NB4 (cell line): ENCODE measurements around the gene SIX3.

ENCODE experiments used
- DNase-seq: peaks from one replicate; pipeline ENCODE4 v3.0.0; 2010; ENCODE audit warnings: low read depth
- H3K4me3 ChIP-seq: one replicate; pipeline ENCODE4 v1.5.1; 2011; ENCODE audit warnings: mild to moderate bottlenecking, low read depth, low read length, moderate library complexity
- CTCF ChIP-seq: IDR thresholded peaks from one replicate; pipeline ENCODE4 v1.5.1; 2012; ENCODE audit warnings: low read depth, low read length
- MAX ChIP-seq: IDR thresholded peaks from 2 replicates; pipeline ENCODE4 v1.6.1; 2011; ENCODE audit warnings: low read depth, low read length
- MYC ChIP-seq: IDR thresholded peaks from 2 replicates; pipeline ENCODE4 v1.6.1; 2011; ENCODE audit warnings: low read depth, low read length
- POLR2A ChIP-seq: IDR thresholded peaks from 2 replicates; pipeline ENCODE4 v1.6.1; 2011; ENCODE audit warnings: mild to moderate bottlenecking; ENCODE audit not compliant: insufficient read length; ENCODE audit errors: extremely low read depth

SIX3 gene

GRCh38 chr2:44935729-44936098 lies 5.8 kb upstream of the SIX3 start:
- peak overlapping the region; percentile 87 for H3K4me3 ChIP-seq
- peak; percentile 89 for DNase-seq
- TF ChIP-seq CTCF (no peak), MYC (peak; percentile 26; the same call in 1 of the 2 replicates)

DNA sequence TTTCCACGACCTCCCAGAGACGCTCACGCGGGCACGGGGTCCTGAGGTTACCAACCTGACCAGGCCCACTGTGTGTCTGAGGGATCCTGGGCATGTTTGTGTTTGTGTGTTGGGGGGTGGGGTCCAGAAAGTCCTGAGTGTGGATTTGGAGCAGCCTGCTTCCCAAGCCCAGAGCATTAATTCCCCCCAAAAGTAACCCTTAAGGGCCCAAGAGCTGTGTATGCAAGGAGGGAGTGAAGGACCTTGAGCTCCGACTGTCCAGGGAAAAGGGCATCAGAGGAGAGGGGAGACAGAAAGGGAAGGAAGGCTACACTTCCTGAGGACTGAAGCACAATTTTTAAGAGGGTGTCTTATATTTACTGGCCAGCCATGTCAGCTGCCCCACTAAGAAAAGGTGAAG lies 5.2 kb upstream of the SIX3 start:
- TF ChIP-seq MYC, result no peak
- no peak for DNase-seq
- H3K4me3 ChIP-seq, result peak overlapping the region; percentile 41

DNA sequence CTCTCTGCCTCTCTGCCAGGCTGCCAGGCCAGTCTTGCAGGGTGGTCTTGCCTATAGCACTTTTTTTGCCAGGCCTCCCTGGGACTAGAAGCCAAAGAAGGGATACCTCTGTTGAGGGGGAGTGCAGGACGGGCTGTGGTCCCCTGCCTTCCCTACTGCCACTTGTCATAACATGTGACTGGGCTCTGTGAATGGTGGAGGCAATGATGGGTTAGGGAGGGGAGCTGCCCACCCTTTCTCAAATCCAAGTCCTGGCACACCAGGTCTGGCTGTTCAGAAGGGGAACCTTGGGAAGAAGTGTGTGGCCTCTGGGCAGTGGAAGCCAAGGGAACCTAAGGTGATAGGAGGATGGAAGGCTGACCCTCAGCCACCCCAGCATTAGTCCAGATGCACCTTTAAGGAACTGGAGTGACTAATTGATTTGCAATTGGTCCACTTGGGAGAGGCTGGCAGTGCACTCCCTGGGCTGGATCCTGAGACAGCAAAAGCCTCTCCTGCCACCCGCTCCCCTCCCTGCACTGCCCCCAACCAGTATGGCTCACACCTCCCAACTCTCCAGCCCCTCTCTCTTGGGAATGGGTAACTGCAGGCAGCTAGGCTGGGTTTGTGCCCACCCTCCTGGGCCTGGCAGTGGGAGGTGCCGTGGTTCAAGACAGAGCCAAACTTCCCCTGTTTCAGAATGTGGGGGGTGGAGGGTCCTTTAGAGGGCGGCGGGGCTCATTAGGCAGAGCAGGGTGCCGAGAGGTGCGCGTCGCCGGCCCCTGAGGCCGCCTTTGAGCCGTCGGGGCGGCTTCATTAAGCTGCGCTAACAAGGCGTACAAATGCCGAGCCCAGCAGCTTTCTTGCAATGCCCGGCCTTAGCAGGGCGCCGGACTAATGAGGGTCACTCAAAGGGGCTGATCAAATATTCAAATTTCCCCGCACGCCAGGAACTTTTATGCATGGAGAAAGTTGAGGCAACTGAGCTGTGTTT lies 4.5 kb upstream of the SIX3 start:
- H3K4me3 ChIP-seq, result peak overlapping the region; percentile 41
- TF ChIP-seq MYC (no peak), MAX (no peak), CTCF (no peak), POLR2A (no peak)
- DNase-seq, result peak; percentile 89

GRCh38 chr2:44937688-44938240 lies 3.7 kb upstream of the SIX3 start:
- peak; percentile 97 for DNase-seq
- peak overlapping the region; percentile 76 for H3K4me3 ChIP-seq

DNA sequence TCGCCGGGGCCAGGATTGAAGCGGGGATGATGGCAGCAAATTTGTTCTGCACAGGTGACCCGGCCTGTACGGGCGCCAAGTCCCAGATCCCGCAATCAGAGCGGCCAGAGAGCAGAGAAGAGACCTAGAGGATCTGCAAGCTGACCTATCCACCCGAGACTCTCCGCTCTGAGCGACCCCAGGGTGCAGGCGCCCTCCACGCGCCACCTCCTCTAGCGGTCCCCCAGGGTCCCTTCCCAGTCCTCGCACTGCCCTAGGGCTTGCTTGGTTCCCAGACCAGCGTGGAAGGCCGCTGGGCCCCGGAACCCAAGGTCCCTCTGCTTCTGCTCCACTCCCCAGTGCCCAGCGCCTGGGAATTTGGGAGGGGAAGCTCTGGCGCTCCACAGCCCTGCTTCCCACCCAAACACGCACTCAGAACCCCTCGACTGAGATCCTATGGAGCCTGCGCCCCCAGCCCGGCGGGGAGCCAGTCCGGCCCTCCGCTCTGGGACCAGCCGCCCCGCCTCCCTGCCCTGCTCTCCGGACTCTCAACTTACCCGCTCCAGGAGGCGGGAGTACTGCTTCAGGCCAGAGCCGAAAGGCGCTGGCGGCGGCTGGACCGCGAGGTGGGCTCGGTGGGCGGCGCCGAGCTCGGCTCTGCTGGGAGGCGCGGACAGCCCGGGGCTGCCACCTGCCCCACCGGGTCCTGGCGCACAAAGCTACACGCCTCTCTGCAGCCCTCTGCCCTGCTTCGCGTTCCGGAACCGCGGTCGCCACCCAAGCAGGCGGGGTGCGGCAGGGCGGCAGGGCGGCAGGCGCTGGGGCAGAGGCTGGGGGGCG lies 3.0 kb upstream of the SIX3 start:
- H3K4me3 ChIP-seq, result peak overlapping the region; percentile 76

More at GRCh38 chr2:44937688-44938240, 3.7 kb upstream of the SIX3 start:
- peak; percentile 92 for TF ChIP-seq POLR2A
- peak; percentile 67; the same call in 1 of the 2 replicates for TF ChIP-seq MAX
- peak; percentile 52 for TF ChIP-seq CTCF
- TF ChIP-seq MYC, result peak; percentile 55

More for the DNA sequence above, 3.0 kb upstream of the SIX3 start:
- TF ChIP-seq MYC (peak; percentile 47; the same call in 1 of the 2 replicates), CTCF (no peak), MAX (0 out of 2 replicates have a peak, but pooled peaks have one; percentile 15), POLR2A (no peak)
- DNase-seq, result peak; percentile 75
